ENCODE results near the gene FGF14.

FGF14 gene

DNA sequence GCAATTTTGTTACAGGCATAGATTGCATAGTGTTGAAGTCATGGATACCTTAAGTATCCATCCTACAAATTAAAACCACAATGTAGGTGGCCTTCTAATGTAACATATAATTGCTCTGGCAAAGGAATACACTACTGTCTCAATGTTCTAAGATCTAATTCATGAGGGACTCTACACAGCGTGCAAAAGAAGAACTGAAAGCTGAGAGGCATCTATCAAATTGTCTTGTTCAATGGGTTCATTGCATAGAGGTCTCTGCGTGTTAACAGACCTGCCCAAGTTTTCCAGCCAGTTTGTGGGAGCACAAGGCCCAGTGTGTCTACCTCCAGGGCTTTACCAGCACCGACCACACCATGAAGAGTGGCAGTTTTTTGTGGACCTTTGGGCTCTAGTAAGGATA is 498.0 kb downstream of the FGF14 start:
- Histone ChIP-seq H3K4me3 (ENCODE audit: low read length) (no peak overlapping the region), H3K9me3 (ENCODE audit: insufficient read depth, low read depth, low read length) (no peaks in the 10 kb centered on the region), H3K27me3 (ENCODE audit: insufficient read depth, low read length) (no peaks in the 10 kb centered on the region), H3K36me3 (ENCODE audit: insufficient read depth, low read depth, low read length) (no peaks in the 10 kb centered on the region), H3K27ac (ENCODE audit: low read length) (no peak overlapping the region), H3K4me1 (ENCODE audit: insufficient read depth, low read length) (no peaks in the 10 kb centered on the region), H3K9ac (ENCODE audit: low read depth, low read length) (no peak overlapping the region)

DNA sequence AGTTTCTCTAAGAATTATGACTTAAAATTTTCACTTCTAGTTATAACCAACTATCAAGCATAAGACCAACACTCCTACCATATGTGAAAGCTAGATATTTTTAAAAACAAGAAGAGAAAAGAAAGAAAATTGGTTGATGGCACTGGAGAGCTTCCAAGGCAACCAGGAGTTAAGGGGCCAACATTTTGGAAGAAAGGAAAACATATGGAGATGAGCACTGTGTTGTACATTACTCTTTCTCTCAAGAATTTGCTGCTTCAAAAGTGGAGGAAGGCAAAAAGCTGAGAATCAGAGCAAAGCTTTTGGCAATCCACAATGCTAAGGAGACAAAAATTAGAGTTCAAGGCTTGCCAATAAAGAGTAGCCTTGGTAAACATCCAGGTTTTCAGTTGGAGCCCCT is 503.2 kb downstream of the FGF14 start:
- H3K9ac ChIP-seq (ENCODE audit: low read depth, low read length), result no peak overlapping the region
- H3K4me3 ChIP-seq (ENCODE audit: low read length), result no peak overlapping the region
- no peaks in the 10 kb centered on the region for H3K9me3 ChIP-seq (ENCODE audit: insufficient read depth, low read depth, low read length)
- no peaks in the 10 kb centered on the region for H3K27me3 ChIP-seq (ENCODE audit: insufficient read depth, low read length)
- H3K36me3 ChIP-seq (ENCODE audit: insufficient read depth, low read depth, low read length), result no peaks in the 10 kb centered on the region
- H3K27ac ChIP-seq (ENCODE audit: low read length), result no peak overlapping the region
- H3K4me1 ChIP-seq (ENCODE audit: insufficient read depth, low read length), result no peaks in the 10 kb centered on the region

DNA sequence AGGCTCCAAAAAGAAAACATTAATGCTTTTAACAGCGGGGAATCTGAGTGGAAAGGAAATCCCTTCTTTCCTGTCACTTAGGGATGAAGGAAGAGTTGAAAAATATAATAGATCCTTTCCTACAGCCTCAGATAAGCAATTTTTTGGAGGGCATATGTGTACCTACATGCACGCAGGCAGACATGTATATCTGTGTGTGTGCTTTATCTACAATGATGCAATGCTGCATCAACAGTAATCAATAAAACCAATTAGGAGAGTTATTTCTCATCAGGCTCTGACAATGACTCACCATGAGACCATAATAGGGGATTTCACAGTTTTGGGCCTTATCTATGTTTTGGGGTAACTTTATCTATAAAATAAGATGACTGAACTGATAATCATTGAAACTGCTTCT is 505.3 kb downstream of the FGF14 start:
- Histone ChIP-seq H3K36me3 (ENCODE audit: insufficient read depth, low read depth, low read length) (no peaks in the 10 kb centered on the region), H3K9me3 (ENCODE audit: insufficient read depth, low read depth, low read length) (no peaks in the 10 kb centered on the region)

DNA sequence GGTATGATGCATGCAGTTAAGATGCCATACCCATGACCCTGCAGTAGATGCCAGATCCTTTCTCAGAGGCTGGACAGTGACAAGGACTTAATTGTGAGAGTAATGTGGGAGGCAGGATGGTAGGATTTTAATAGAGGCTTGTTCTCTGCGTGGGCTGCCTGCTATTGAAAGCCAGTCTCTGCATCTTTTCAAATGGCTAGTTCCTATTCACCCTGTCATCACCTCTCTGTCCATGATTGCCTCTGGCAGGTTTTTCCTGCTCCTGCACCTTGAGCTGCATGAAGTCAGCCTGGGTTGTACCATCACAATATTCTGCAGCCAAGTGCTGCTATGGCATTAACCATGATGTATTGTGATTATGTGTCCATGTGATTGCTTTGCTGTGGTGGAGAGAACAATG is 508.8 kb downstream of the FGF14 start:
- Histone ChIP-seq H3K27ac (ENCODE audit: low read length) (no peak overlapping the region), H3K9ac (ENCODE audit: low read depth, low read length) (no peak overlapping the region), H3K9me3 (ENCODE audit: insufficient read depth, low read depth, low read length) (no peaks in the 10 kb centered on the region), H3K36me3 (ENCODE audit: insufficient read depth, low read depth, low read length) (no peaks in the 10 kb centered on the region), H3K27me3 (ENCODE audit: insufficient read depth, low read length) (no peaks in the 10 kb centered on the region), H3K4me1 (ENCODE audit: insufficient read depth, low read length) (no peaks in the 10 kb centered on the region), H3K4me3 (ENCODE audit: low read length) (no peak overlapping the region)

More for the DNA sequence above, 505.3 kb downstream of the FGF14 start:
- Histone ChIP-seq H3K9ac (ENCODE audit: low read depth, low read length) (no peak overlapping the region), H3K4me1 (ENCODE audit: insufficient read depth, low read length) (no peaks in the 10 kb centered on the region), H3K27me3 (ENCODE audit: insufficient read depth, low read length) (no peaks in the 10 kb centered on the region), H3K4me3 (ENCODE audit: low read length) (no peak overlapping the region), H3K27ac (ENCODE audit: low read length) (no peak overlapping the region)

DNA sequence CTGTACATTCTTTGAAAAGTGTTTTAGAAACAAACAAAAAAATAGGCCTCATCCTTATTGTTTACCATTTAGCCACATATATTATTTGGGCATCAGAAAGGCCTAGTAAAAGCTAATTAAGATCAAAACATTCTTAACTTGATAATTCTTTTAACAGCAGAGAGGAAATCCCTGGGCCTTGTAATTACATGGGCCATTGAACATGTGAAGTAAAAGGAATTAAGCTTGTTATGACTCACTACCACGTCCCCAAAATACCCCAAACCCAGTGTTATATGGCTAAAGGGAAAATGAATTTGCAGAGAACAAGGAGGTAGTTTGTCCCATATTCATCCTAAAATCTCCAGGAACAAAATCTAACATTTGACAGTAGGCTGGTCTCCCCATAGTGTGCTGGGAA is 509.6 kb downstream of the FGF14 start:
- Histone ChIP-seq H3K4me3 (ENCODE audit: low read length) (no peak overlapping the region), H3K27ac (ENCODE audit: low read length) (no peak overlapping the region), H3K9me3 (ENCODE audit: insufficient read depth, low read depth, low read length) (no peaks in the 10 kb centered on the region), H3K4me1 (ENCODE audit: insufficient read depth, low read length) (no peaks in the 10 kb centered on the region), H3K27me3 (ENCODE audit: insufficient read depth, low read length) (no peaks in the 10 kb centered on the region), H3K36me3 (ENCODE audit: insufficient read depth, low read depth, low read length) (no peaks in the 10 kb centered on the region), H3K9ac (ENCODE audit: low read depth, low read length) (no peak overlapping the region)

DNA sequence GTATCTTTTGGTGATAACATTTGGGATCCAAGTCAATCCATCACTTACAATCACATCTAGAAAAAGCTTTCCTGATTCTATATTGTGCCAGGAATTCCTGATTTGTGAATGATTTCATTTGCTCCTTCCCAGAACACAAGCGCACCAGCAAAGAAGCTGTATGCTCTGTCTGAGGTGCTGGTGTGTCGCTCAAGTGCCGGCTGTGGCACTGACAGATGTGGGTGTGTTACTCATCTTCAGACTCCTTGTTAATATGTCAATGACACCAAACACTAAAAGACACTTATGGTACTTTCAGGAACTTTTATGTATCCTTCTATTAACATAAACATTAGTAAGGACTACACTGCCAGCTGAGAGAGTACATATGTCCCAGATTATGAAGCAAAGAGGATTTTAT is 520.3 kb downstream of the FGF14 start:
- Histone ChIP-seq H3K9ac (ENCODE audit: low read depth, low read length) (no peak overlapping the region), H3K36me3 (ENCODE audit: insufficient read depth, low read depth, low read length) (no peaks in the 10 kb centered on the region), H3K4me3 (ENCODE audit: low read length) (no peak overlapping the region)

DNA sequence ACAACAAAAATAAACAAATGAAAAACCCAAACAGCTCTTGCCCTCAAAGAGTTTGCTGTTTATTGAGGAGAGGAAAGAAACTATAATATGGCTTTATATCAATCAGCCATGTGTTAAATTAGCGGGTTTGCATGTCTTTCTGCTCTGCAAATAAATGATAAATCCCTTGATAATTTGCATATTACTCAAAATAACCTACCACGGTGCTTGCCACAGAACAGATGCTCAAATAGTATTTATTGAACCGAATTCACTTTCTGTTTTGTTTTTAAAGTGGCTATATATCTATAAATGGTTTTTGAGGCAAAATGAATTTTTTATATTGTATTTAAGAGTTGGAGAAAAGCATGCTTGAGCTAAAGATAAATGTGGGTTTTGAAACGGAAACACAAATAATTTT is 521.3 kb downstream of the FGF14 start:
- Histone ChIP-seq H3K4me3 (ENCODE audit: low read length) (no peak overlapping the region), H3K4me1 (ENCODE audit: insufficient read depth, low read length) (no peaks in the 10 kb centered on the region), H3K36me3 (ENCODE audit: insufficient read depth, low read depth, low read length) (no peaks in the 10 kb centered on the region), H3K9me3 (ENCODE audit: insufficient read depth, low read depth, low read length) (no peaks in the 10 kb centered on the region), H3K27ac (ENCODE audit: low read length) (no peak overlapping the region), H3K27me3 (ENCODE audit: insufficient read depth, low read length) (no peaks in the 10 kb centered on the region), H3K9ac (ENCODE audit: low read depth, low read length) (no peak overlapping the region)

More for the DNA sequence above, 520.3 kb downstream of the FGF14 start:
- no peak overlapping the region for H3K27ac ChIP-seq (ENCODE audit: low read length)
- H3K4me1 ChIP-seq (ENCODE audit: insufficient read depth, low read length), result no peaks in the 10 kb centered on the region
- no peaks in the 10 kb centered on the region for H3K27me3 ChIP-seq (ENCODE audit: insufficient read depth, low read length)
- H3K9me3 ChIP-seq (ENCODE audit: insufficient read depth, low read depth, low read length), result no peaks in the 10 kb centered on the region

DNA sequence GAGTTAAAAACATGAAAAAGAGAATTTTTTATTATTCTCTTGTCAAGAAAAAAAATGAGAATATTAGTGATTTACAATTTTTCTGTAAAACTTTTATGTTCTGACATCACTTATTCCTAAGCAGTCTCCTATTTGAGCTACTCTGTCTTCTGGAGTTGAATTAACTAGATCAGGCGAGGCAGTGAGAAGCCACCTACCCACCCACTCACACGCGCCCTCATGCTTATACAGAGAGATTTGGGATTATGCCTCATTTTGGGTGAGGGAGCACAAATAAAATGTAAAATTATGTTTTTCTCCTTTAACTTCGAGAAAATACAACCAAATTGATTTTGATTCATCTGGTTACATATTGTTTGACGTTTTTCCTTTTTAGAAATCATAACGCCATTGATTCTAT is 524.9 kb downstream of the FGF14 start:
- Histone ChIP-seq H3K27ac (ENCODE audit: low read length) (no peak overlapping the region), H3K27me3 (ENCODE audit: insufficient read depth, low read length) (no peaks in the 10 kb centered on the region), H3K4me3 (ENCODE audit: low read length) (no peak overlapping the region), H3K4me1 (ENCODE audit: insufficient read depth, low read length) (no peaks in the 10 kb centered on the region), H3K36me3 (ENCODE audit: insufficient read depth, low read depth, low read length) (no peaks in the 10 kb centered on the region), H3K9me3 (ENCODE audit: insufficient read depth, low read depth, low read length) (no peaks in the 10 kb centered on the region), H3K9ac (ENCODE audit: low read depth, low read length) (no peak overlapping the region)

DNA sequence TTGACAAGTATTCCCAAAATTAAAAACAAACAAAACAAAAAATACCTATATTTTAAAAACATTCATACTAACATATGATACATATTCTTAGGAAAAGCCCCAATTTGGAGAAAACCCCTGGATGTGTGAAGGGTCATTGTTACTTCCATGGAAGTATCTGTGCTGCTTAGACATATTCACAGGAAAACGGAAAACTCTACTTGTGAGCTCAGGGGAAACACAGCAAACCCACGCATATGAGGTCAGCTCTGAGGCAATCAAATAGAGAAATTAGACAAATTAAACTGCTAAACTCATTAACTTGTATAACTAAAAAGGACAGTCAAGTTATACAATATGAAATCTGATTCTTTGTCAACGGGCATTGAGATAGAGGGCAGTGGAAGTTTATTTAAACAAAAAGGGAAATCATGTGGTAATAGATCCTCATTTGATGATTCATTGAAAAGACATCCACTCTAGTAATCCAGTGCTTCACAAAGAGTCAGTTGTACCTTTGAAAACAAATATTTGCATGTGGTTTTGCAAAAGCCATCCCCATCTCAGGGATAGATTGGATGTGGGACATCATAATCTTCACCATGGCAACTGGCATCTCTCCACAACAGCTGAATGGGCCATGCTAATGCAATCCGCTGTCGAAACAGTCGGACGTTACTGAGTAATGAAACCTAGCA is 526.0 kb downstream of the FGF14 start:
- H3K27me3 ChIP-seq (ENCODE audit: insufficient read depth, low read length), result no peaks in the 10 kb centered on the region
- no peaks in the 10 kb centered on the region for H3K36me3 ChIP-seq (ENCODE audit: insufficient read depth, low read depth, low read length)
- no peak overlapping the region for H3K9ac ChIP-seq (ENCODE audit: low read depth, low read length)
- H3K27ac ChIP-seq (ENCODE audit: low read length), result no peak overlapping the region
- no peaks in the 10 kb centered on the region for H3K4me1 ChIP-seq (ENCODE audit: insufficient read depth, low read length)
- H3K4me3 ChIP-seq (ENCODE audit: low read length), result no peak overlapping the region
- H3K9me3 ChIP-seq (ENCODE audit: insufficient read depth, low read depth, low read length), result no peaks in the 10 kb centered on the region

DNA sequence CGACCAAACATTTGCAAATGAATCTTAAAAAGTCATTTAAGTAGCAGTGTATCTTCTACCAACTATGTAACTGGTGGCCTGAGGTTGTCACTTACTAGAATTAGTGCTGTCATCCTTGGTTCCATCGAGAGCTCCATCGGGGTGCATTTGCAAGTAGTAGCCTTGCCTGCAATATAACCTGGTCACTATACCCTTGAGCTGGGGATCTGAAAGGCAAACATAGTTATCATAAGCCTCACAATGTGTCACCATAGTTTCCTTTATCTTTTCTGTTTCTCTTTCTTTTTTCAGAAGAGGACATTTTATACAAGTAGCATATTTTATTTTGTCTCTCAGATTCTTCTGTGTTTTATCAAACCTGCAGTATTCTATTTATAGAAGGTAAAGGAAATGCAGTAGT is 526.8 kb downstream of the FGF14 start:
- Histone ChIP-seq H3K4me1 (ENCODE audit: insufficient read depth, low read length) (no peaks in the 10 kb centered on the region), H3K27me3 (ENCODE audit: insufficient read depth, low read length) (no peaks in the 10 kb centered on the region), H3K9me3 (ENCODE audit: insufficient read depth, low read depth, low read length) (no peaks in the 10 kb centered on the region), H3K4me3 (ENCODE audit: low read length) (no peak overlapping the region), H3K9ac (ENCODE audit: low read depth, low read length) (no peak overlapping the region), H3K36me3 (ENCODE audit: insufficient read depth, low read depth, low read length) (no peaks in the 10 kb centered on the region), H3K27ac (ENCODE audit: low read length) (no peak overlapping the region)

DNA sequence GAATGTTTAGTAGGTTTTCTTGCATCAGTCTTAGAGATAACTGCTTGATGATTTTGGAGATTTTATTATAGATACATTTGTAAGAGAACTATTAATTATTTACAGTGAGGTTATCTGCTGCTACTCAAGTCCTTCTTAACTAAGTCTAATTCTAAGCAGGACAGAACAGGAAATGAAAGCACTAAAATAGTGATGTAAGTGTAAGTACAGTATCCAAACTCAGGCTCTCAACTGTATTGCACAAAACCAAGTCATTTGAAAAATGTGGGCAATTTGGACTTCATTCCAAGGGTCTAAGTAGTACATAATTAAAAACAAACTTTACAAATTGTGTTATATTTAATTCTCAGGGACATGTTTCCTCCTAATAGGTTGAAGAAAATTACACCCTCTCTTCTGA is 532.3 kb downstream of the FGF14 start:
- H3K9ac ChIP-seq (ENCODE audit: low read depth, low read length), result no peak overlapping the region
- no peak overlapping the region for H3K27ac ChIP-seq (ENCODE audit: low read length)
- H3K27me3 ChIP-seq (ENCODE audit: insufficient read depth, low read length), result no peaks in the 10 kb centered on the region
- no peak overlapping the region for H3K4me3 ChIP-seq (ENCODE audit: low read length)
- no peaks in the 10 kb centered on the region for H3K9me3 ChIP-seq (ENCODE audit: insufficient read depth, low read depth, low read length)
- H3K36me3 ChIP-seq (ENCODE audit: insufficient read depth, low read depth, low read length), result no peaks in the 10 kb centered on the region
- H3K4me1 ChIP-seq (ENCODE audit: insufficient read depth, low read length), result peaks cover 18% of the 10 kb centered on the region; the same call in 1 of the 2 replicates

DNA sequence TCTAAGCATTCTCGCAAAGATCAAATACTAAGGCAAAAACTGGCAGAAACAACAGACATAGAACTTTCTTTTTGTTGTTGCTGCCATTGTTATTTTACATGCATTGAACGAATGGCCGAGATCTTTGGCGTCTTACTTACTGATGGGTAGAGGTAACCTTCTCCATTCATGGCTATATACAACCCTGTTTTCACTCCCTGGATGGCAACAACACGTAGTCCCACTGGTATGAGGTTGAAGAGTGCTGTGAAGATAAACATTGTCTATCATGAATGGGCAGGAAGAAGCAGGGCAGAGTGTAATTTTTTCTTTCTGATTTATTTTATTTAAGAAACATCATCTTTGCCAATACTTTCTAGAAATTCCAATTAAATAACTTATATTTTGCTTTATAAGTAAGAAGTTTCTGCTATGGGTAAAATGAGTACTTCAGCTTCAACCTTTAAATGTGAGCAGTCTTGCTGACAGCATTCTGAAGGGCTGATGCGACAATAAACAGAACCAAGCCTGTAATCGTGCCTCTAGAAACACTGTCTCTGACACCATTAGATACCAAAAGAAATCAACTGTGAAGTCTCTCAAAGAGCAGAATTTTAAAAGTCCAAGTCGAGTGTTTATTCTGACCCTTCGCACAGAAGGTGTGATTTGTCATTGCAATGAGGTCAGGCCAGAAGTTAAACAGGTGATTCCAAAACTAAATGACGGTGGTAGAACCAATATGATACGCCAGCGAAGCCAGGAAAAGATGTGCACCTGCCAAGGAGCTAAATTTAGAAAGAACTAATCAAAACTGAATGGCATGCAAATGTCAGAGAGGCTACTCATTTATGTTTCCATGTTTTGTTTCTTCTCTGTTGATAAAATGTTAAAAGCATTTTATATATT is 533.0 kb downstream of the FGF14 start:
- Histone ChIP-seq H3K27ac (ENCODE audit: low read length) (no peak overlapping the region), H3K9me3 (ENCODE audit: insufficient read depth, low read depth, low read length) (no peaks in the 10 kb centered on the region)

More for the DNA sequence above, 533.0 kb downstream of the FGF14 start:
- H3K27me3 ChIP-seq (ENCODE audit: insufficient read depth, low read length), result no peaks in the 10 kb centered on the region
- H3K4me3 ChIP-seq (ENCODE audit: low read length), result no peak overlapping the region
- no peaks in the 10 kb centered on the region for H3K36me3 ChIP-seq (ENCODE audit: insufficient read depth, low read depth, low read length)
- no peak overlapping the region for H3K9ac ChIP-seq (ENCODE audit: low read depth, low read length)
- H3K4me1 ChIP-seq (ENCODE audit: insufficient read depth, low read length), result peaks cover 18% of the 10 kb centered on the region; the same call in 1 of the 2 replicates
